ENCODE measurements around the gene SRPK2. TPM values are rescaled to one million over a fixed set of nuclear protein-coding genes. Genes with fewer than 3 reads are reported as not detected.

SRPK2 gene
- total RNA-seq, 4 donors from 2014 or later = 41.0 to 87.1 (median 67.1) TPM

DNA sequence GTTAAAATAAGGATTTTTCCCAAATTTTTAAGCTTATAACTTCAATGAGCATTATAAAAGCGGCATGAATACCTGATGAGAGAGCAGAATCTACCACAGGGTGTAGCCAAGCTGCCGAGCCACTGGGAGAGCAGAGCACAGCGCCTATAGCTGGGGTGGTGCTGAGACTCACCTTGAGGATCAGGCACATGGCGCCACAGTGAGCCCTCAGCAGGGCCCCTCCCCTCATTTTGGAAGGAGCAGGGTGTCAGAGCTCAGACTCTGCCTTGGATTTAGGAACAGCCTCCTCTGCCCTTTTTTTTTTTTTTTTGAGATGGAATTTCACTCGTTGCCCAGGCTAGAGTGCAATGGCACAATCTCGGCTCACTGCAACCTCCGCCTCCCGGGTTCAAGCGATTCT, 118.6 kb downstream of the SRPK2 start:
- no peak for DNase-seq (ENCODE audit: low spot score in 2 of 2)
- TF ChIP-seq POLR2A (IDR thresholded peaks at IDR 0.05) = no peak
- TF ChIP-seq, protein P1, sequence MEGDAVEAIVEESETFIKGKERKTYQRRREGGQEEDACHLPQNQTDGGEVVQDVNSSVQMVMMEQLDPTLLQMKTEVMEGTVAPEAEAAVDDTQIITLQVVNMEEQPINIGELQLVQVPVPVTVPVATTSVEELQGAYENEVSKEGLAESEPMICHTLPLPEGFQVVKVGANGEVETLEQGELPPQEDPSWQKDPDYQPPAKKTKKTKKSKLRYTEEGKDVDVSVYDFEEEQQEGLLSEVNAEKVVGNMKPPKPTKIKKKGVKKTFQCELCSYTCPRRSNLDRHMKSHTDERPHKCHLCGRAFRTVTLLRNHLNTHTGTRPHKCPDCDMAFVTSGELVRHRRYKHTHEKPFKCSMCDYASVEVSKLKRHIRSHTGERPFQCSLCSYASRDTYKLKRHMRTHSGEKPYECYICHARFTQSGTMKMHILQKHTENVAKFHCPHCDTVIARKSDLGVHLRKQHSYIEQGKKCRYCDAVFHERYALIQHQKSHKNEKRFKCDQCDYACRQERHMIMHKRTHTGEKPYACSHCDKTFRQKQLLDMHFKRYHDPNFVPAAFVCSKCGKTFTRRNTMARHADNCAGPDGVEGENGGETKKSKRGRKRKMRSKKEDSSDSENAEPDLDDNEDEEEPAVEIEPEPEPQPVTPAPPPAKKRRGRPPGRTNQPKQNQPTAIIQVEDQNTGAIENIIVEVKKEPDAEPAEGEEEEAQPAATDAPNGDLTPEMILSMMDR (IDR thresholded peaks at IDR 0.05) = no peak
- no peak overlapping the region for H3K4me3 ChIP-seq (ENCODE audit: low read depth, poor library complexity, severe bottlenecking)
- WGBS, 2 donors = 69 to 77% methylated on average over 9 of the region's 9 CpGs
- intact Hi-C loops (cut with DNase I; ENCODE audit: low total_unique reads) = no loop called here

DNA sequence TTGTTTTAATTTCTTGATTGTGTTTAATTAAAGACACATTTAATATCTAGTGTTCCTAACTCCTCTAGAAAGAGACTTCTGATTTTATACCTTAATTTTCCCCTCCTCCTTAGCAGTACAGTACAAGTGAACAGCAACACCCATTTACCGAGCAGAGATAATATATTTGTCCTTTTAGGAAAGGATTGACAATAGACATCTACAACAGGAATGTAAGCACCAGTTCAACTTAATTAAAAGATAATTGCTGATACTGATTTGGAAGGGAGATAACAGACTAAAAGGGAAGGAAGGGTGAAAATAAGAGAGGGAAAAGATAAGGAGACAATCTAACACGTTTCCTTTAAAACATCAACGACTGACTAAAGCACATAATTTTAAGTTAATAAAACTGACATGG, 119.3 kb downstream of the SRPK2 start:
- WGBS, 2 donors = 1% methylated on average over 3 of the region's 3 CpGs
- no peak for DNase-seq (ENCODE audit: low spot score in 2 of 2)
- intact Hi-C loops (cut with DNase I; ENCODE audit: low total_unique reads) = no loop called here
- H3K4me3 ChIP-seq (ENCODE audit: low read depth, poor library complexity, severe bottlenecking) = no peak overlapping the region
- TF ChIP-seq POLR2A (IDR thresholded peaks at IDR 0.05) = no peak
- TF ChIP-seq, protein P1 (IDR thresholded peaks at IDR 0.05) = no peak

DNA sequence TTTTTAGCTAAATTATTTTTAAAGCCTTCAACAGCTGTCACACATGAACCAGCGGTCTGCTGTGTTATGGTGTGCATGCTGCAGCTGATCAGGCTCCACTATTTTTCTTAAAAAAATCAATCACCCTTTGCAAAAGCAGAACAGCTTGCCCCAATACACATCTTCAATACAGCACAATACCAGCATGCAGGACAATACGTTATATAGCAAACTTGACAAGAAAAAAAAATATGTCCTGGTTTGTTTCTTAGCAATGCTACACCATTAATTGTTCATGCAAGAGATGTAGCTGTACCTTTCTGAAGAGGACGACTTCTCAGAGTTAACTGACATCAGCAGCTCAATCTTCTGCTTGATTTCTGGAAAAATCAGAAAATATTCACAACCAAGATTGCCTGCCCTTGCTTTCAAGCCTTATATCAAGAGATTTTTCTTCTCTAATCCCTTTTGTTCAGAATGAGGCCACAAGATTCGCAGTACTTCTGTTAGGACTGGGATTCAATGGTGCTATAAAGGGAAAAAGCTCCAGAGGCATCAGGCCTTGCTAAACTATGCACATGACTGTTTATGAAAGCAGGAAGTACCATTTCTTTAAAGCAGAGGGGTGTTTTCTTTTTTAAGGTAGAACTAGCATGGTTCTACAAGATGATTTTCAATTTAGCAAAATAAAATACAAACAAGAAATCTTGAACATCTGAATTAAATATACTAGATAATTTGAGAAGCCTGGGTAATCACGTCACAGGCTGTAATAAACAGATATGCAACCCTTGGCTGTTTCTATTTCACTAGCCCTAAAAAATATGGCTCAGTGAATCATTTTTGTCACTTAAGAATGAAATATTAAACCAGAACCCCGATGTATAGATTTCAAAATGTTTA, 120.0 kb downstream of the SRPK2 start:
- DNase-seq (ENCODE audit: low spot score in 2 of 2) = peak in 1 of 2 donors; percentile 24
- TF ChIP-seq, protein P1 (IDR thresholded peaks at IDR 0.05) = no peak
- no peak for TF ChIP-seq POLR2A (IDR thresholded peaks at IDR 0.05)
- H3K4me3 ChIP-seq (ENCODE audit: low read depth, poor library complexity, severe bottlenecking) = no peak overlapping the region
- WGBS, 2 donors = 2 to 3% methylated on average over 6 of the region's 6 CpGs
- intact Hi-C loops (cut with DNase I; ENCODE audit: low total_unique reads) = no loop called here

GRCh38 chr7:105268056-105268455, 120.7 kb downstream of the SRPK2 start:
- 20 to 26% methylated on average over 1 of the region's 1 CpG for WGBS, 2 donors
- intact Hi-C loops (cut with DNase I; ENCODE audit: low total_unique reads) = no loop called here

DNA sequence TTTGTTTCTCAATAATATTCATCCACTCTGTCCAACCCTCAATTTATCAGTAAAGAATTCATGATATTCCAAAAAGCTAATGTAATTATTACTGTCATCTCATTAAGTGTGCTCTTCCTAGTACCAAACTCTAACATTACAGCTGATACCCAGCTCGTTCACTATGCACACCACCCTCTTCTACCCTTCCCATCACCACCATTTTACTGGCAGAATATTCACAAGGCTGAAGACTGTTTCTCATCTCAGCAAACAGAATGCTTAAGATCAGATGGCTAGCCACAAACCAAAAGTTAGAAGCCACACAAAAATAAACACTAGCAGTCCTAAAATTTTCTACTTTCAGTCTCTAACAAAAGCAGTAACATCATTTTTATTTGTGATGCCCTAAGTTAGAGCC, 121.5 kb downstream of the SRPK2 start:
- no peak for TF ChIP-seq POLR2A (IDR thresholded peaks at IDR 0.05)
- TF ChIP-seq, protein P1 (IDR thresholded peaks at IDR 0.05) = no peak
- WGBS, 2 donors = 22 to 31% methylated on average over 1 of the region's 1 CpG
- intact Hi-C loops (cut with DNase I; ENCODE audit: low total_unique reads) = no loop called here
- no peak overlapping the region for H3K4me3 ChIP-seq (ENCODE audit: low read depth, poor library complexity, severe bottlenecking)
- no peak for DNase-seq (ENCODE audit: low spot score in 2 of 2)

More at GRCh38 chr7:105268056-105268455, 120.7 kb downstream of the SRPK2 start:
- H3K4me3 ChIP-seq (ENCODE audit: low read depth, poor library complexity, severe bottlenecking) = no peak overlapping the region
- no peak for DNase-seq (ENCODE audit: low spot score in 2 of 2)
- TF ChIP-seq, protein P1 (IDR thresholded peaks at IDR 0.05) = no peak
- TF ChIP-seq POLR2A (IDR thresholded peaks at IDR 0.05) = no peak
